ENCODE results near the gene SNTG2.

- TF ChIP-seq BACH2 (CRISPR knock-in tag; IDR thresholded peaks at IDR 0.05; ENCODE audit: borderline replicate concordance) (no peak), TOX (CRISPR knock-in tag; IDR thresholded peaks at IDR 0.05; ENCODE audit: borderline replicate concordance) (no peak), PATZ1 (CRISPR knock-in tag; IDR thresholded peaks at IDR 0.05; ENCODE audit: borderline replicate concordance) (no peak), GLIS3 (CRISPR knock-in tag; IDR thresholded peaks at IDR 0.05) (no peak), ZNF70 (CRISPR knock-in tag; IDR thresholded peaks at IDR 0.05) (no peak), ARNTL (CRISPR knock-in tag; IDR thresholded peaks at IDR 0.05; ENCODE audit: borderline replicate concordance, low read depth) (no peak), ZNF8 (CRISPR knock-in tag; IDR thresholded peaks at IDR 0.05) (no peak), ESRRG (CRISPR knock-in tag; IDR thresholded peaks at IDR 0.05) (no peak), CSDC2 (CRISPR knock-in tag; IDR thresholded peaks at IDR 0.05) (no peak)
- TF ChIP-seq, protein P1, sequence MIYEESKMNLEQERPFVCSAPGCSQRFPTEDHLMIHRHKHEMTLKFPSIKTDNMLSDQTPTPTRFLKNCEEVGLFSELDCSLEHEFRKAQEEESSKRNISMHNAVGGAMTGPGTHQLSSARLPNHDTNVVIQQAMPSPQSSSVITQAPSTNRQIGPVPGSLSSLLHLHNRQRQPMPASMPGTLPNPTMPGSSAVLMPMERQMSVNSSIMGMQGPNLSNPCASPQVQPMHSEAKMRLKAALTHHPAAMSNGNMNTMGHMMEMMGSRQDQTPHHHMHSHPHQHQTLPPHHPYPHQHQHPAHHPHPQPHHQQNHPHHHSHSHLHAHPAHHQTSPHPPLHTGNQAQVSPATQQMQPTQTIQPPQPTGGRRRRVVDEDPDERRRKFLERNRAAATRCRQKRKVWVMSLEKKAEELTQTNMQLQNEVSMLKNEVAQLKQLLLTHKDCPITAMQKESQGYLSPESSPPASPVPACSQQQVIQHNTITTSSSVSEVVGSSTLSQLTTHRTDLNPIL (CRISPR knock-in tag; IDR thresholded peaks at IDR 0.05; ENCODE audit: low read depth): no peak
- TF ChIP-seq, protein P2, sequence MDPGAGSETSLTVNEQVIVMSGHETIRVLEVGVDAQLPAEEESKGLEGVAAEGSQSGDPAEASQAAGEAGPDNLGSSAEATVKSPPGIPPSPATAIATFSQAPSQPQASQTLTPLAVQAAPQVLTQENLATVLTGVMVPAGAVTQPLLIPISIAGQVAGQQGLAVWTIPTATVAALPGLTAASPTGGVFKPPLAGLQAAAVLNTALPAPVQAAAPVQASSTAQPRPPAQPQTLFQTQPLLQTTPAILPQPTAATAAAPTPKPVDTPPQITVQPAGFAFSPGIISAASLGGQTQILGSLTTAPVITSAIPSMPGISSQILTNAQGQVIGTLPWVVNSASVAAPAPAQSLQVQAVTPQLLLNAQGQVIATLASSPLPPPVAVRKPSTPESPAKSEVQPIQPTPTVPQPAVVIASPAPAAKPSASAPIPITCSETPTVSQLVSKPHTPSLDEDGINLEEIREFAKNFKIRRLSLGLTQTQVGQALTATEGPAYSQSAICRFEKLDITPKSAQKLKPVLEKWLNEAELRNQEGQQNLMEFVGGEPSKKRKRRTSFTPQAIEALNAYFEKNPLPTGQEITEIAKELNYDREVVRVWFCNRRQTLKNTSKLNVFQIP (CRISPR knock-in tag; IDR thresholded peaks at IDR 0.05; ENCODE audit: borderline replicate concordance, low read depth): no peak
These were observed 121.0 kb downstream of the SNTG2 start for GRCh38 chr2:1071650-1072049.
